OCI-LY3 (cell line): ENCODE measurements around the gene CEP112.

ENCODE experiments used
- H2AFZ ChIP-seq: fragments of 200-600, 300-600 bp; shearing (Covaris generic); 2 replicates; pipeline ENCODE4 v1.6.0; 2014; ENCODE audit warnings: antibody characterized with exemption, low read depth, low read length
- H3K27ac ChIP-seq: fragments of 200-600, 300-600 bp; sonication (generic); 2 replicates; pipeline ENCODE4 v1.5.1; 2014; ENCODE audit warnings: mild to moderate bottlenecking, low read length, moderate library complexity, mixed read lengths
- H3K27me3 ChIP-seq: fragments of 200-600, 300-600 bp; sonication (generic); 2 replicates; pipeline ENCODE4 v1.6.1; 2014; ENCODE audit warnings: low read depth, low read length, mixed read lengths
- H3K36me3 ChIP-seq: fragments of 200-600, 300-600 bp; sonication (generic); replicated peaks from 2 replicates; pipeline ENCODE3; 2014; ENCODE audit warnings: low read depth, low read length, mixed read lengths
- H3K4me1 ChIP-seq: fragments of 300-600, 200-600 bp; sonication (generic); 2 replicates; pipeline ENCODE4 v1.6.1; 2014; ENCODE audit warnings: low read length, mixed read lengths
- H3K4me2 ChIP-seq: fragments of 200-600, 300-600 bp; sonication (generic); 2 replicates; pipeline ENCODE4 v1.6.1; 2014; ENCODE audit warnings: low read length, mixed read lengths
- H3K4me3 ChIP-seq: fragments of 300-600, 200-600 bp; sonication (generic); 2 replicates; pipeline ENCODE4 v1.5.1; 2014; ENCODE audit warnings: antibody characterized with exemption, mild to moderate bottlenecking, low read length, moderate library complexity
- H3K79me2 ChIP-seq: fragments of 300-600, 200-600 bp; shearing (Covaris generic); 2 replicates; pipeline ENCODE4 v1.6.1; 2014; ENCODE audit warnings: mild to moderate bottlenecking, low read length, mixed read lengths
- H3K9ac ChIP-seq: fragments of 300-600, 200-600 bp; shearing (Covaris generic); 2 replicates; pipeline ENCODE4 v1.6.0; 2014; ENCODE audit warnings: mild to moderate bottlenecking, low read length, moderate library complexity
- H3K9me3 ChIP-seq: fragments of 200-600, 300-600 bp; shearing (Covaris generic); 2 replicates; pipeline ENCODE4 v1.6.1; 2014; ENCODE audit warnings: low read length, mixed read lengths; ENCODE audit not compliant: insufficient read depth
- H4K20me1 ChIP-seq: fragments of 200-600, 300-600 bp; sonication (generic); 2 replicates; pipeline ENCODE4 v1.6.1; 2016; ENCODE audit warnings: low read length, mixed read lengths; ENCODE audit not compliant: insufficient read depth
- EZH2phosphoT487 ChIP-seq: fragments of 200-600 bp; shearing (Covaris generic); IDR thresholded peaks from 2 replicates; pipeline ENCODE4 v1.6.1; 2018; ENCODE audit warnings: antibody characterized with exemption, mixed run types, low read depth
- TF ChIP-seq, protein P1 (sequence below): fragments of 200-600, 300-600 bp; sonication (generic); IDR thresholded peaks from 2 replicates; pipeline ENCODE4 v1.5.1; 2014; ENCODE audit warnings: antibody characterized with exemption, low read length, low read depth

CEP112 gene

DNA sequence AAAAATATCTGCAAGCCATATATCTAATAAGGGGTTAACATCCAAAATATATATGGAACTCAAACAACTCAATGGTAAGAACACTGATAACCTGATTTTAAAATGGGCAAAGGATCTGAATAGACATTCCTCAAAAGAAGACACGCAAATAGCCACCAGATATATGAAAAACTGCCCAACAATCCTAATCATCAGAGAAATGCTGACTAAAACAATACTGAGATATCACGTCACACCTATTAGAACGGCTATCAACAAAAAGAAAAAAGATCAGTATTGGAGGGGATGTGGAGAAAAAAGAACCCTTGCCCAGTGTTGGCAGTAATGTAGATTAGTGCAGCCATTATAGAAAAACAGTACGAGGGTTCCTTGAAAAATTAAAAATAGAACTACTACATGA lies 97.2 kb downstream of the CEP112 start:
- Histone ChIP-seq H3K9ac (no peak overlapping the region), H3K9me3 (no peaks in the 10 kb centered on the region), H3K4me3 (no peak overlapping the region), H3K4me1 (no peaks in the 10 kb centered on the region), H2AFZ (no peak overlapping the region), H3K27ac (no peak overlapping the region), H3K36me3 (no peaks in the 10 kb centered on the region), H3K79me2 (no peaks in the 10 kb centered on the region), H3K4me2 (no peak overlapping the region), H3K27me3 (no peaks in the 10 kb centered on the region), H4K20me1 (no peaks in the 10 kb centered on the region)
- TF ChIP-seq EZH2phosphoT487: no peak
- TF ChIP-seq, protein P1, sequence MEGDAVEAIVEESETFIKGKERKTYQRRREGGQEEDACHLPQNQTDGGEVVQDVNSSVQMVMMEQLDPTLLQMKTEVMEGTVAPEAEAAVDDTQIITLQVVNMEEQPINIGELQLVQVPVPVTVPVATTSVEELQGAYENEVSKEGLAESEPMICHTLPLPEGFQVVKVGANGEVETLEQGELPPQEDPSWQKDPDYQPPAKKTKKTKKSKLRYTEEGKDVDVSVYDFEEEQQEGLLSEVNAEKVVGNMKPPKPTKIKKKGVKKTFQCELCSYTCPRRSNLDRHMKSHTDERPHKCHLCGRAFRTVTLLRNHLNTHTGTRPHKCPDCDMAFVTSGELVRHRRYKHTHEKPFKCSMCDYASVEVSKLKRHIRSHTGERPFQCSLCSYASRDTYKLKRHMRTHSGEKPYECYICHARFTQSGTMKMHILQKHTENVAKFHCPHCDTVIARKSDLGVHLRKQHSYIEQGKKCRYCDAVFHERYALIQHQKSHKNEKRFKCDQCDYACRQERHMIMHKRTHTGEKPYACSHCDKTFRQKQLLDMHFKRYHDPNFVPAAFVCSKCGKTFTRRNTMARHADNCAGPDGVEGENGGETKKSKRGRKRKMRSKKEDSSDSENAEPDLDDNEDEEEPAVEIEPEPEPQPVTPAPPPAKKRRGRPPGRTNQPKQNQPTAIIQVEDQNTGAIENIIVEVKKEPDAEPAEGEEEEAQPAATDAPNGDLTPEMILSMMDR: no peak

DNA sequence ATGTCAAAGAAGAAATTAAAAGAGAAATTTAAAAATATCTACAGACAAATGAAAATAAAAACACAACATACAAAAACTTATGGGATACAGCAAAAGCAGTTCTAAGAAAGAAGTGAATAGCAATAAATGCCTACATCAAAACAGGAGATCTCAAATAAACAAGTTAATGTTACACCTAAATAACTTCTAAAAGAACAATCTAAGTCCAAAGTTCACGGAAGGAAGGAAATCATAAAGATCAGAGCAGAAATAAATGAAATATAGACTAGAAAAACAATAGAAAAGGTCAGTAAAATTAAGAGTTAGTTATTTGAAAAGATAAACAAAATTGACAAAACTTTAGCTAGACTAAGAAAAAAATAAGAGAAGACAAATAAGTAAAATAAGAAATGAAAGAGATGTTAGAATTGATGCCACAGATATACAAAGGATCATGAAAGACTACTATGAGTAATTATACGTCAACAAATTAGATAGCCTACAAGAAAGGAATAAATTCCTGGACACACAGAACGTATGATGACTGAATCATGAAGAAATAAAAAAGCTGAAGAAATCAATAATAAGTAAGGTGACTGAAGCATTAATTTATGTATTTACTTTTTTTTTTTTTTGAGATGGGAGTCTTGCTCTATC lies 100.4 kb downstream of the CEP112 start:
- no peaks in the 10 kb centered on the region for H3K4me1 ChIP-seq
- no peak overlapping the region for H3K27ac ChIP-seq
- no peak overlapping the region for H2AFZ ChIP-seq
- H3K36me3 ChIP-seq: no peaks in the 10 kb centered on the region
- H4K20me1 ChIP-seq: no peaks in the 10 kb centered on the region
- TF ChIP-seq, protein P1: no peak
- TF ChIP-seq EZH2phosphoT487: no peak
- H3K79me2 ChIP-seq: no peaks in the 10 kb centered on the region
- H3K4me2 ChIP-seq: no peak overlapping the region
- no peaks in the 10 kb centered on the region for H3K9me3 ChIP-seq
- H3K4me3 ChIP-seq: no peak overlapping the region
- H3K27me3 ChIP-seq: no peaks in the 10 kb centered on the region
- H3K9ac ChIP-seq: no peak overlapping the region

DNA sequence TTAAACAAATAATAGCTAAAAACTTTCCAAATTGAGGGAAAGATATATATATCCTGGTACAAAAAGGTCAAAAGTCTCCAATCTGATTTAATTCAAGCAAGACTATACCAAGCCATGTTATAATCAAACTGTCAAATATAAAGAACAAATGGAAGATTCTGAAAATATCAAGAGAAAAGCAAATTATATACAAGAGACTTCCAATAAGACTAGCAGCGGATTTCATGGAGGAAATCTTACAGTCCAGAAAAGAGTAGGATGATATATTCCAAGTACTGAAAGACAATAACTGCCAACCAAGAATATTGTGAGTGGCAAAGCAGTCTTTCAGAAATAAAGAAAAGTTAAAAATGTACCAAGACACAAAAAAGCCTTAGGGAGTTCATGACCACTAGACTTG lies 102.2 kb downstream of the CEP112 start:
- Histone ChIP-seq H3K4me3 (no peak overlapping the region), H3K4me1 (no peaks in the 10 kb centered on the region), H3K9ac (no peak overlapping the region), H3K79me2 (no peaks in the 10 kb centered on the region), H3K4me2 (no peak overlapping the region), H3K36me3 (no peaks in the 10 kb centered on the region), H3K9me3 (no peaks in the 10 kb centered on the region), H2AFZ (no peak overlapping the region), H3K27me3 (no peaks in the 10 kb centered on the region), H3K27ac (no peak overlapping the region), H4K20me1 (no peaks in the 10 kb centered on the region)
- no peak for TF ChIP-seq EZH2phosphoT487
- TF ChIP-seq, protein P1: no peak

DNA sequence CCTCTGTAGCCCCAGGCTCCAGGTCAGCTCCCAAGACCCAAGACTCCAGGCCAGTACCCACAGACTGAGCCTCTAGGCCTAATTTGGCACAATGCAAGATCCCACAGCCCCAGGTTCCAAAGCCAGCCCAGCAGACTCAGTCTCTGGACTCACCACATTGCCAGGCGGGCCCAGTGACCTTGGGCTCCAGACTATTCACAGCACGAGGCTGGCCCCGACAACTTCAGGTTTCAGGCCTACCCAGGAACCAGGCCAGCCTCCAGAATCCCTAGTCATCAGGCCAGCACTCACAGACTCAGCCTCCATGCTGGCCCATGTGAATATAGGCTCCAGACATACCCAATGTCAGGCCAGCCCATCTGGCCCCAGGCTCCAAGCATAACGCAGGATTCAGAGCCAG lies 103.8 kb downstream of the CEP112 start:
- H3K9me3 ChIP-seq: no peaks in the 10 kb centered on the region
- H2AFZ ChIP-seq: no peak overlapping the region
- H3K9ac ChIP-seq: no peak overlapping the region
- H3K4me1 ChIP-seq: no peaks in the 10 kb centered on the region
- H3K4me2 ChIP-seq: no peak overlapping the region
- no peaks in the 10 kb centered on the region for H4K20me1 ChIP-seq
- no peaks in the 10 kb centered on the region for H3K79me2 ChIP-seq
- H3K27me3 ChIP-seq: no peaks in the 10 kb centered on the region
- no peaks in the 10 kb centered on the region for H3K36me3 ChIP-seq
- no peak for TF ChIP-seq EZH2phosphoT487
- TF ChIP-seq, protein P1: no peak
- H3K4me3 ChIP-seq: no peak overlapping the region
- H3K27ac ChIP-seq: no peak overlapping the region
